ENCODE data around the gene PTPRE. TPM values are rescaled to one million over a fixed set of nuclear protein-coding genes. Genes with fewer than 3 reads are reported as not detected.

The PTPRE gene
- total RNA-seq, 1 experiment from 2014 or later = 12.3 TPM

- no peaks in the 10 kb centered on the region for H3K9me2 ChIP-seq (ENCODE audit: insufficient read depth)
- ChIA-PET POLR2A (no interaction called here), RAD21 (ENCODE audit: low non-redundant PET in 1 of 2, low total read pairs in 2 of 2, uncharacterized antibody in 2 of 2, unreplicated experiment in 2 of 2) (no interaction called here), CTCF (interaction anchor here (0.6 kb wide), 1 partner anchor 1935 kb away, joined by 3 read pairs; no protein-coding TSS in a partner anchor)
- no peaks in the 10 kb centered on the region for H3K79me2 ChIP-seq (ENCODE audit: insufficient read depth, low read length)
- no peaks in the 10 kb centered on the region for H3K4me1 ChIP-seq (ENCODE audit: control insufficient read depth in 1 of 2, insufficient read depth in 2 of 2, low read length in 2 of 2)
- H4K20me1 ChIP-seq (ENCODE audit: insufficient read depth) = no peaks in the 10 kb centered on the region
- H3K4me2 ChIP-seq (ENCODE audit: low read length) = no peak overlapping the region
- TF ChIP-seq POLR2AphosphoS5 (IDR thresholded peaks at IDR 0.05; ENCODE audit: low read depth, low read length) (no peak), JUND (IDR thresholded peaks at IDR 0.05) (no peak), ZNF274 (IDR thresholded peaks at IDR 0.05; ENCODE audit: low read depth, low read length) (no peak), SRF (IDR thresholded peaks at IDR 0.05; ENCODE audit: low read depth) (no peak), EGR1 (IDR thresholded peaks at IDR 0.05; ENCODE audit: low read depth) (no peak), SP1 (IDR thresholded peaks at IDR 0.05; ENCODE audit: low read depth) (no peak)
- intact Hi-C loops (cut with micrococcal nuclease) = no loop called here
- no TSS peak for BruUV-seq (replicated peaks)
- no peak overlapping the region for H3K9ac ChIP-seq (ENCODE audit: low read length)
- no peak overlapping the region for H3K27ac ChIP-seq (ENCODE audit: low read depth, low read length)
- H3K4me3 ChIP-seq (replicated peaks in 1 of 2; ENCODE audit: low read depth in 1 of 2, low read length in 2 of 2) = no peak overlapping the region
- no peak for ATAC-seq
- DNase-seq (ENCODE audit: low read depth, low spot score) = no peak
- H3K9me3 ChIP-seq (ENCODE audit: control insufficient read depth in 1 of 2, insufficient read depth in 1 of 2, low read depth in 1 of 2, low read length in 2 of 2) = no peaks in the 10 kb centered on the region
- no peaks in the 10 kb centered on the region for H3K36me3 ChIP-seq (ENCODE audit: control insufficient read depth in 1 of 2, insufficient read depth in 2 of 2, low read length in 2 of 2)
- H3K27me3 ChIP-seq (ENCODE audit: insufficient read depth, low read length) = no peaks in the 10 kb centered on the region
- H2AFZ ChIP-seq (ENCODE audit: low read depth, low read length, poor library complexity, severe bottlenecking) = no peak overlapping the region
Observed at GRCh38 chr10:128018691-128019090, 111.8 kb downstream of the PTPRE start.

- Histone ChIP-seq H3K4me1 (ENCODE audit: control insufficient read depth in 1 of 2, insufficient read depth in 2 of 2, low read length in 2 of 2) (no peaks in the 10 kb centered on the region), H4K20me1 (ENCODE audit: insufficient read depth) (no peaks in the 10 kb centered on the region), H3K9ac (ENCODE audit: low read length) (no peak overlapping the region), H3K4me3 (replicated peaks in 1 of 2; ENCODE audit: low read depth in 1 of 2, low read length in 2 of 2) (no peak overlapping the region), H2AFZ (ENCODE audit: low read depth, low read length, poor library complexity, severe bottlenecking) (no peak overlapping the region), H3K36me3 (ENCODE audit: control insufficient read depth in 1 of 2, insufficient read depth in 2 of 2, low read length in 2 of 2) (no peaks in the 10 kb centered on the region), H3K79me2 (ENCODE audit: insufficient read depth, low read length) (no peaks in the 10 kb centered on the region), H3K27ac (ENCODE audit: low read depth, low read length) (no peak overlapping the region), H3K9me2 (ENCODE audit: insufficient read depth) (no peaks in the 10 kb centered on the region), H3K9me3 (ENCODE audit: control insufficient read depth in 1 of 2, insufficient read depth in 1 of 2, low read depth in 1 of 2, low read length in 2 of 2) (no peaks in the 10 kb centered on the region), H3K27me3 (ENCODE audit: insufficient read depth, low read length) (no peaks in the 10 kb centered on the region), H3K4me2 (ENCODE audit: low read length) (no peak overlapping the region)
- TF ChIP-seq EZH2 (IDR thresholded peaks at IDR 0.05) (no peak), ZFX (IDR thresholded peaks at IDR 0.05) (no peak; the same call in 1 of the 2 replicates), SP1 (IDR thresholded peaks at IDR 0.05; ENCODE audit: low read depth) (no peak), CBX3 (IDR thresholded peaks at IDR 0.05; ENCODE audit: low read depth) (no peak), JUND (IDR thresholded peaks at IDR 0.05) (no peak), ATF3 (IDR thresholded peaks at IDR 0.05) (no peak)
- ChIA-PET POLR2A (no interaction called here), RAD21 (ENCODE audit: low non-redundant PET in 1 of 2, low total read pairs in 2 of 2, uncharacterized antibody in 2 of 2, unreplicated experiment in 2 of 2) (no interaction called here), CTCF (interaction anchor here (0.9 kb wide), 1 partner anchor 11 kb away, joined by 3 read pairs; no protein-coding TSS in a partner anchor)
- no peak for DNase-seq (ENCODE audit: low read depth, low spot score)
- intact Hi-C loops (cut with micrococcal nuclease) = no loop called here
- no peak for ATAC-seq
- no TSS peak for BruUV-seq (replicated peaks)
Observed at GRCh38 chr10:128022261-128023196, 115.6 kb downstream of the PTPRE start.

Measured in HCT116 (cell line).